ENCODE results near the gene UMAD1.

GRCh38 chr7:7923818-7924217 lies 283.3 kb downstream of the UMAD1 start:
- TF ChIP-seq CTCF (IDR thresholded peaks at IDR 0.05; ENCODE audit: insufficient read depth, low read depth, low read length) (no peak), EZH2 (IDR thresholded peaks at IDR 0.05; ENCODE audit: insufficient read depth, low read length) (no peak)
